B cell (primary cell): ENCODE results near the gene VASN. TPM values are rescaled to one million over a fixed set of nuclear protein-coding genes. Genes with fewer than 3 reads are reported as not detected.

Experiments
- ATAC-seq: fragments of 200-7000 bp; cut with Tn5 transposase; one replicate; pipeline ENCODE4 v1.10.0; 2021; ENCODE audit warnings: low read depth, mild to moderate bottlenecking, moderate number of reproducible peaks, moderate library complexity
- CTCF ChIA-PET: fragments of 350-600 bp; sonication (Branson Sonifier 250); formaldehyde crosslinking; loops from one replicate; lab custom pipeline; 2021; ENCODE audit warnings: antibody characterized with exemption, inconsistent platforms; lab: Charles Lee
- POLR2A ChIA-PET: fragments of 350-600 bp; sonication (Branson Sonifier 250); formaldehyde crosslinking; loops from one replicate; lab custom pipeline; 2021; ENCODE audit warnings: antibody characterized with exemption; lab: Charles Lee
- DNase-seq: peaks from one replicate; pipeline ENCODE4 v3.0.0; 2013
- H2AFZ ChIP-seq: 2 replicates; pipeline ENCODE4 v1.6.1; 2012; ENCODE audit warnings: mild to moderate bottlenecking, low read depth, low read length; ENCODE audit not compliant: insufficient read depth, poor library complexity, severe bottlenecking
- H3K27ac ChIP-seq, 2 donors: 1 replicate in 1 of 2; 2 replicates in 1 of 2; pipeline ENCODE4 v1.5.1; 2012 to 2013; ENCODE audit warnings: low read length in 2 of 2, mild to moderate bottlenecking in 2 of 2, moderate library complexity in 1 of 2
- H3K27me3 ChIP-seq, 4 experiments: fragments of 200-600 bp in 1 of 4; sonication (generic) in 1 of 4; replicated peaks in 1 of 4; 1 replicate in 2 of 4; 2 replicates in 2 of 4; pipeline versions ENCODE4 v1.6.1 to v1.7.0; 2013 to 2016; ENCODE audit warnings: low read length in 3 of 4, mild to moderate bottlenecking in 2 of 4, mixed read lengths in 1 of 4, moderate library complexity in 1 of 4; ENCODE audit not compliant: insufficient read depth in 4 of 4, control insufficient read depth in 3 of 4; ENCODE audit errors: control extremely low read depth in 1 of 4
- H3K36me3 ChIP-seq, 2 experiments: replicated peaks in 1 of 2; 1 replicate in 1 of 2; 2 replicates in 1 of 2; pipeline versions ENCODE4 v1.6.1 to v1.7.1; 2013; ENCODE audit warnings: low read length in 1 of 2; ENCODE audit not compliant: insufficient read depth in 2 of 2, control insufficient read depth in 1 of 2; ENCODE audit errors: control extremely low read depth in 1 of 2, extremely low read depth in 1 of 2
- H3K4me1 ChIP-seq, 2 donors: fragments of 200-600 bp in 1 of 2; sonication (generic) in 1 of 2; 1 replicate in 1 of 2; 2 replicates in 1 of 2; pipeline versions ENCODE4 v1.5.1 to v1.6.1; 2013 to 2017; ENCODE audit warnings: low read length in 2 of 2; ENCODE audit not compliant: control insufficient read depth in 2 of 2, insufficient read depth in 2 of 2
- H3K4me2 ChIP-seq: replicated peaks from 2 replicates; pipeline ENCODE3; 2012; ENCODE audit warnings: mild to moderate bottlenecking, low read depth, low read length; ENCODE audit not compliant: poor library complexity, severe bottlenecking
- H3K4me3 ChIP-seq, 5 experiments: fragments of 200-600 bp in 1 of 5; sonication (generic) in 1 of 5; 1 replicate in 3 of 5; 2 replicates in 2 of 5; pipeline versions ENCODE4 v1.5.1 to v1.7.0; 2011 to 2016; ENCODE audit warnings: low read length in 4 of 5, mild to moderate bottlenecking in 4 of 5, low read depth in 2 of 5, control low read depth in 1 of 5, moderate library complexity in 1 of 5; ENCODE audit not compliant: insufficient read depth in 1 of 5; ENCODE audit errors: control extremely low read depth in 1 of 5, extremely low read depth in 1 of 5
- H3K79me2 ChIP-seq: fragments of 200-600 bp; sonication (generic); one replicate; pipeline ENCODE4 v1.6.0; 2016; ENCODE audit warnings: low read length; ENCODE audit not compliant: control insufficient read depth, insufficient read depth
- H3K9ac ChIP-seq: fragments of 200-600 bp; sonication (generic); 2 replicates; pipeline ENCODE4 v1.6.1; 2017; ENCODE audit warnings: mild to moderate bottlenecking, low read length, moderate library complexity
- H3K9me3 ChIP-seq, 3 donors: one replicate each; pipeline versions ENCODE4 v1.6.1 to v1.7.1; 2013; ENCODE audit warnings: low read length in 2 of 3; ENCODE audit not compliant: control insufficient read depth in 2 of 3, insufficient read depth in 1 of 3; ENCODE audit errors: control extremely low read depth in 1 of 3
- H4K20me1 ChIP-seq: 2 replicates; pipeline ENCODE4 v1.6.0; 2012; ENCODE audit warnings: mild to moderate bottlenecking, low read length; ENCODE audit not compliant: insufficient read depth, control insufficient read depth, poor library complexity, severe bottlenecking
- H3K27ac Mint-ChIP-seq: one replicate; pipeline ENCODE4 v1.8.0; 2021; ENCODE audit warnings: mixed read lengths
- H3K27me3 Mint-ChIP-seq: one replicate; pipeline ENCODE4 v1.8.0; 2021; ENCODE audit warnings: mixed read lengths
- H3K4me1 Mint-ChIP-seq: one replicate; pipeline ENCODE4 v1.8.0; 2021; ENCODE audit warnings: mixed read lengths
- H3K4me3 Mint-ChIP-seq: one replicate; pipeline ENCODE4 v1.8.0; 2021; ENCODE audit warnings: mixed read lengths
- H3K9me3 Mint-ChIP-seq: one replicate; pipeline ENCODE4 v1.8.0; 2022; ENCODE audit warnings: mixed read lengths; ENCODE audit not compliant: insufficient read depth
- CTCF ChIP-seq: fragments of 200-600 bp; IDR thresholded peaks from one replicate; pipeline ENCODE4 v1.8.0; 2022; ENCODE audit warnings: antibody characterized with exemption, mild to moderate bottlenecking
- EZH2 ChIP-seq: IDR thresholded peaks from 2 replicates; pipeline ENCODE4 v1.6.1; 2012; ENCODE audit warnings: borderline replicate concordance, low read depth, mild to moderate bottlenecking, moderate library complexity, low read length; ENCODE audit not compliant: insufficient read depth, poor library complexity, severe bottlenecking
- WGBS: methylation state at CpG from one replicate; pipeline ENCODE4 v1.1.5; 2013; ENCODE audit warnings: missing lambda C conversion rate; ENCODE audit not compliant: insufficient coverage; 5-methylcytosine and 5-hydroxymethylcytosine counted together
- intact Hi-C: fragments of 100-400 bp; cut with micrococcal nuclease; formaldehyde crosslinking; loops from one replicate; pipeline ENCODE4 v1.10.0; 2022
- polyA plus RNA-seq: library from polyadenylated mRNA; depleted of rRNA; stranded (reverse); fragments of >200 nt; gene quantifications from 2 replicates; pipeline ENCODE4 v1.2.3, GENCODE V29; 2012
- total RNA-seq, 2 donors: library from RNA; stranded (reverse); fragments of 120-200 nt in 1 of 2; gene quantifications; 1 replicate in 1 of 2; 2 replicates in 1 of 2; pipeline versions ENCODE4 v1.2.3 to v1.2.4, GENCODE V29; 2013 to 2022

Gene VASN
- total and polyA plus RNA-seq, 2 donors (not counting 1 experiment from before 2014, with no cell fraction given): 0.57 to 0.76 TPM

- H3K27me3 ChIP-seq: no peaks in the 10 kb centered on the region
- CTCF ChIA-PET: interaction anchor here (0.8 to 10.7 kb wide), 3 partner anchors 8 to 138 kb away, joined by 3 to 108 read pairs (median 4); no protein-coding TSS in a partner anchor
- H3K9ac ChIP-seq: no peak overlapping the region
- TF ChIP-seq CTCF: no peak
- TF ChIP-seq EZH2: no peak
- ATAC-seq (no peak), DNase-seq (no peak)
- H3K9me3 ChIP-seq: no peaks in the 10 kb centered on the region
- H3K4me1 Mint-ChIP-seq: peaks cover 23% of the 10 kb centered on the region
- no peak overlapping the region for H3K4me3 Mint-ChIP-seq
- no peaks in the 10 kb centered on the region for H3K27me3 Mint-ChIP-seq
- POLR2A ChIA-PET: no interaction called here
- intact Hi-C loops: no loop called here
- no peak overlapping the region for H3K4me2 ChIP-seq
- no peak overlapping the region for H3K27ac Mint-ChIP-seq
- peaks cover 0 to 71% of the 10 kb centered on the region in 2 experiments for H3K36me3 ChIP-seq
- no peaks in the 10 kb centered on the region for H3K9me3 Mint-ChIP-seq
- H4K20me1 ChIP-seq: peaks cover 87% of the 10 kb centered on the region
- H3K79me2 ChIP-seq: peaks cover 76% of the 10 kb centered on the region
- H3K4me3 ChIP-seq: no peak overlapping the region
- H3K27ac ChIP-seq: no peak overlapping the region
- peaks cover 24 to 28% of the 10 kb centered on the region in 2 donors for H3K4me1 ChIP-seq
- H2AFZ ChIP-seq: no peak overlapping the region
- 94% methylated on average over 14 of the region's 15 CpGs for WGBS
These were observed 38.9 kb downstream of the VASN start for GRCh38 chr16:4410335-4411075.

- H3K27ac Mint-ChIP-seq: no peak overlapping the region
- CTCF ChIA-PET: interaction anchor here (1.1 to 10.7 kb wide), 3 partner anchors 9 to 123 kb away, joined by 3 to 108 read pairs (median 4); no protein-coding TSS in a partner anchor
- intact Hi-C loops: no loop called here
These were observed 40.0 kb downstream of the VASN start for GRCh38 chr16:4411684-4412083.

More at GRCh38 chr16:4411684-4412083, 40.0 kb downstream of the VASN start:
- 98% methylated on average over 16 of the region's 16 CpGs for WGBS
- Histone ChIP-seq H2AFZ (no peak overlapping the region), H3K4me3 (no peak overlapping the region), H3K79me2 (peaks cover 80% of the 10 kb centered on the region), H4K20me1 (peaks cover 86% of the 10 kb centered on the region), H3K27ac (no peak overlapping the region), H3K9me3 (no peaks in the 10 kb centered on the region), H3K36me3 (peaks cover 0 to 61% of the 10 kb centered on the region in 2 experiments), H3K27me3 (no peaks in the 10 kb centered on the region), H3K4me1 (peaks cover 24 to 30% of the 10 kb centered on the region in 2 donors), H3K4me2 (no peak overlapping the region), H3K9ac (no peak overlapping the region)
- no peak for TF ChIP-seq CTCF
- TF ChIP-seq EZH2: no peak
- no peaks in the 10 kb centered on the region for H3K27me3 Mint-ChIP-seq
- ATAC-seq: no peak
- H3K4me1 Mint-ChIP-seq: peaks cover 28% of the 10 kb centered on the region
- DNase-seq: no peak
- no peaks in the 10 kb centered on the region for H3K9me3 Mint-ChIP-seq
- H3K4me3 Mint-ChIP-seq: no peak overlapping the region
- POLR2A ChIA-PET: no interaction called here
